Measurements from ENCODE around the gene TCHHL1.
"Not testable (repeated sequence)": the region's sequence is repeated elsewhere in the genome, so short reads cannot be mapped to it uniquely, and the experiment has no call there.

DNA sequence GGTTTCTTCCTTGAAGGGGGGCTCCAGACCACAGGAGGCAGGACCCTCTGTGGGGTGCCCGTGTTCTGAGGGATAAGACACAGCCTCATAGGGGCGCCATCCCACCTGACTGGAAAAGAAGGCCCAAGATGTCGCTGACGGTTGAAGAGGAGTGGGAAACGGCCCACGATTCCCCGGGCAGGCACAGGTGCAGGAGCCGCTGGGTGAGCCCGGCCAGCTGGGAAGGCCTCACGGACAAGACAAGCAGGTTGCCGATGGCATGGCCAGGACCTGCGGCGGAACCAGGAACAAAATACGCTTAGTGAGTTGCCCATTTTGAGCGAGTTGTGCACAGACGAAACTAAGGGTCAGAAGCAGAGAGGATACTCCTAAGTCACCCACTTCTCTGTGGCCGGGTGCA, 8.4 kb downstream of the TCHHL1 start:
- TF ChIP-seq EZH2 (IDR thresholded peaks at IDR 0.05; ENCODE audit: low read length); CTCF (optimal IDR thresholded peaks at IDR 0.05 in 1 of 3, IDR thresholded peaks at IDR 0.05 in 1 of 3, conservative IDR thresholded peaks at IDR 0.05 in 1 of 3; ENCODE audit: extremely low read depth in 1 of 3, insufficient read depth in 2 of 3, low read length in 3 of 3): not testable (repeated sequence)

All from keratinocyte (primary cell).